Measurements from ENCODE around the gene CYP4Z1. TPM values are rescaled to one million over a fixed set of nuclear protein-coding genes. Genes with fewer than 3 reads are reported as not detected.
"Not testable (repeated sequence)": the region's sequence is repeated elsewhere in the genome, so short reads cannot be mapped to it uniquely, and the experiment has no call there.

Gene CYP4Z1
- total and polyA plus RNA-seq, 2 of the 13 experiments (the other 11 are each of a cell fraction or from before 2014, with no cell fraction given) = not detected

DNA sequence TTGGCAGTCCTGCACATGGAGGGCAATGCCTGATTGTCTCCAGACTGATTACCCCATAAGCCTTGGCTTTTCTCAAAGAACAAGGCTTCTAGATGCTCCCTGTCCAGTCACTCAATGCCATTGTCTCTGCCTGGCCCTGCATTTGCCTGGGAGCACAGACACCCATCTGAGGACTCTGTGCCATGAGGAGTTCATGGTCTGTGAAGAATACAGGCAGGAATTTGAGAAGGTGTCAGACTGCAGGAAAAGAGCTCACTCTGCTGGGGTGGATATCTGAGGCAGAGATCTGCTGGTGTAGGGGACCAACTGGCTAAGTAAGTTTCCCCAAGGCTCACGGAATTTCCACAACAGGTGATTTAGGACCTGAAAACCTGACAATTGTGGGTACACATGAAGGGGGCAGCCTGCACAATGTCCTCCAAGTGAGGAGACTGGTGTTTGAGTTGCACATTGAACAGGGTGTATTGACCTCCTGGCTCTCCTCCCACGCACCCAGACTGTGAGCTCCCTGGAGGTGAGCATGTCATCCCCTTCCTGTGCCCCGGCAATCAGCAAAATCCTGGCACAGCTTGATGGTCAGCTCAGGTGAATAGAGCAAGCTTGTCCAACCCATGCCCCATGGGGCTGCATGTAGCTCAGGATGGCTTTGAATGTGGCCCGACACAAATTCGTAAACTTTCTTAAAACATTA, 71.0 kb downstream of the CYP4Z1 start:
- Histone ChIP-seq H3K27me3 (ENCODE audit: control insufficient read depth in 1 of 2, insufficient read depth in 2 of 2, low read length in 2 of 2) (no peaks in the 10 kb centered on the region; a peak in 2 of 5 replicates), H3K27ac (ENCODE audit: extremely low read length, insufficient read depth, low read length) (no peak overlapping the region), H2AFZ (ENCODE audit: low read length) (no peak overlapping the region), H3K4me2 (ENCODE audit: low read depth, low read length) (no peak overlapping the region), H3K79me2 (ENCODE audit: insufficient read depth, low read length) (no peaks in the 10 kb centered on the region), H3K9me3 (ENCODE audit: low read length) (no peaks in the 10 kb centered on the region), H3K9ac (ENCODE audit: insufficient read depth, low read depth, low read length) (no peak overlapping the region), H3K4me1 (ENCODE audit: insufficient read depth, low read length) (no peaks in the 10 kb centered on the region), H4K20me1 (ENCODE audit: insufficient read depth, low read length) (no peaks in the 10 kb centered on the region), H3K36me3 (replicated peaks in 1 of 2; ENCODE audit: control insufficient read depth in 1 of 2, insufficient read depth in 2 of 2, low read length in 2 of 2) (no peaks in the 10 kb centered on the region), H3K4me3 (replicated peaks in 1 of 3; ENCODE audit: insufficient read depth in 1 of 3, low read depth in 2 of 3, low read length in 3 of 3) (no peak overlapping the region)
- BruUV-seq (replicated peaks) = no TSS peak
- 43% methylated on average over 3 of the region's 5 CpGs for WGBS (ENCODE audit: low lambda C conversion rate)
- in situ Hi-C loops (cut with HindIII; ENCODE audit: extremely low pct_ligation_motif_present, low pct_unique_long_range_greater_than_20kb) = loop anchor here (25.0 kb wide), 1 partner anchor 201 kb away; the partner anchor contains the start of gene CYP4A11
- TF ChIP-seq ZKSCAN5 (CRISPR knock-in tag; IDR thresholded peaks at IDR 0.05) (peak; percentile 57; the same call in 1 of the 2 replicates), SMARCC2 (IDR thresholded peaks at IDR 0.05) (no peak)
- ChIA-PET POLR2A (no interaction called here), CTCF (ENCODE audit: low intra/inter-chr PET ratio, low total read pairs) (no interaction called here)
- DNase-seq (ENCODE audit: low spot score) (no peak), FAIRE-seq (no peak), ATAC-seq (peak; percentile 62)
- intact Hi-C loops (cut with micrococcal nuclease; ENCODE audit: unreplicated experiment) = no loop called here

DNA sequence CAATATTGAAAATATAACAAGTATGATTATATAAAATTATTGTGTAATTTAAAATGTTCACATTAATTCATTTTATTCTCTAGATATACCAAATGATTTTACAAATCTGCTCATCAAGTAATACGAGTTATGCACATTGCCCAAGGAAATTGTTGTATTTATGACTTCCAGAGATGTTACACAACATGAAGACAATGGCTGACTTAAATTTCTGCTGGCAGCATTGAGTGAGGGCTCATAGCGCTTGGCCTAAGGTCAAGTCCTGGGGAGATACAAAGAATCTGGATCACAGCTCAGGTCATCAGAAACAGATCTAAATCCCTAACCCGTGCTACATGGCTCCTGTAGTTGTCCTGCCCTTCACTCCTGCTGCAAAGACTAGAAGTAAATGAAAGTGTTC, 73.3 kb downstream of the CYP4Z1 start:
- H2AFZ ChIP-seq (ENCODE audit: low read length); H3K79me2 ChIP-seq (ENCODE audit: insufficient read depth, low read length); H3K4me2 ChIP-seq (ENCODE audit: low read depth, low read length); H3K36me3 ChIP-seq (replicated peaks in 1 of 2; ENCODE audit: control insufficient read depth in 1 of 2, insufficient read depth in 2 of 2, low read length in 2 of 2); BruUV-seq (replicated peaks); POLR2A ChIA-PET; H3K4me3 ChIP-seq (replicated peaks in 1 of 3; ENCODE audit: insufficient read depth in 1 of 3, low read depth in 2 of 3, low read length in 3 of 3); FAIRE-seq; DNase-seq (ENCODE audit: low spot score); H3K4me1 ChIP-seq (ENCODE audit: insufficient read depth, low read length); H3K9me3 ChIP-seq (ENCODE audit: low read length); CTCF ChIA-PET (ENCODE audit: low intra/inter-chr PET ratio, low total read pairs); ATAC-seq; H3K27ac ChIP-seq (ENCODE audit: extremely low read length, insufficient read depth, low read length); H3K9ac ChIP-seq (ENCODE audit: insufficient read depth, low read depth, low read length); H3K27me3 ChIP-seq (ENCODE audit: control insufficient read depth in 1 of 2, insufficient read depth in 2 of 2, low read length in 2 of 2); H4K20me1 ChIP-seq (ENCODE audit: insufficient read depth, low read length): not testable (repeated sequence)
- in situ Hi-C loops (cut with HindIII; ENCODE audit: extremely low pct_ligation_motif_present, low pct_unique_long_range_greater_than_20kb) = loop anchor here (25.0 kb wide), 1 partner anchor 203 kb away; the partner anchor contains the start of gene CYP4A11
- WGBS (ENCODE audit: low lambda C conversion rate) = 16% methylated on average over 3 of the region's 3 CpGs
- intact Hi-C loops (cut with micrococcal nuclease; ENCODE audit: unreplicated experiment) = loop anchor here (10.0 kb wide), 1 partner anchor 206 kb away; no protein-coding TSS in a partner anchor

Measured in HepG2 (cell line).